ENCODE measurements around the gene MAD1L1. TPM values are rescaled to one million over a fixed set of nuclear protein-coding genes. Genes with fewer than 3 reads are reported as not detected.

The MAD1L1 gene
- total and polyA plus RNA-seq, 2 of the 13 experiments (the other 11 are each of a cell fraction or from before 2014, with no cell fraction given): 17.4 to 64.7 TPM

DNA sequence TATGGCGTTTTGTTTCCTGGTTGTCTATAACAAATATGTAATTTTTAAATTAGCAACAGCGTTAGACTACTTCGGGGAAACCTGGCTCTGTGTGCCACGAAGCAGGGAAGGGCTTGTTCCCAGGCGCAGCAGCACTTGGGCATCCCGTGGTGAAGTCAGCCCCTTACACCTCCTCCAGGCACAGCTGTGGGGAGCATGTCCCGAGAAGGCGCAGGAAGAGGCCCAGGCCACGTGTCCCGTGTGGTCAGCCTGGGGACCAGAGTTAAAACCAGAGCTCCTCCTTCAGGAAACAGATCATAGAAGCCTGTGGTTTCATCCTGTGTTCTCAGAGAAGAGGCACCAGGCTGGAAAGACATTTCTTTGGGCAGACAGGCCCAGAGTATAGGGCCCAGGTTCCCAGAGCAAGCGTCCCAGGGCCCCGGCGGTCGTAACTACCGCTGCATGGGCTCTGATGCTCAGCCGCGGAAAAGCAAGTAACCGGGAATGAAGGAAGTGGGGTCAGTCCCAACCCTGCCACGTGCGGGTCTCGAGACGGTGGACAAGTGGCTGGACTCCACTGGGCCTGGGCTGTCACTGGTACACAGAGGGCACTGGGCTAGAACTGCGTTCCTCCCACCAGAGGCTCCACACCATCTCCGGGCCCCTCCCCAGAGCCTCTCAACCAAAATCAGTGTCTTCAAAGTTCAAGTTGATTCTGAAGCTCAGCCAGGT lies 16.4 kb upstream of the MAD1L1 start (continued):
- TF ChIP-seq, protein P1, sequence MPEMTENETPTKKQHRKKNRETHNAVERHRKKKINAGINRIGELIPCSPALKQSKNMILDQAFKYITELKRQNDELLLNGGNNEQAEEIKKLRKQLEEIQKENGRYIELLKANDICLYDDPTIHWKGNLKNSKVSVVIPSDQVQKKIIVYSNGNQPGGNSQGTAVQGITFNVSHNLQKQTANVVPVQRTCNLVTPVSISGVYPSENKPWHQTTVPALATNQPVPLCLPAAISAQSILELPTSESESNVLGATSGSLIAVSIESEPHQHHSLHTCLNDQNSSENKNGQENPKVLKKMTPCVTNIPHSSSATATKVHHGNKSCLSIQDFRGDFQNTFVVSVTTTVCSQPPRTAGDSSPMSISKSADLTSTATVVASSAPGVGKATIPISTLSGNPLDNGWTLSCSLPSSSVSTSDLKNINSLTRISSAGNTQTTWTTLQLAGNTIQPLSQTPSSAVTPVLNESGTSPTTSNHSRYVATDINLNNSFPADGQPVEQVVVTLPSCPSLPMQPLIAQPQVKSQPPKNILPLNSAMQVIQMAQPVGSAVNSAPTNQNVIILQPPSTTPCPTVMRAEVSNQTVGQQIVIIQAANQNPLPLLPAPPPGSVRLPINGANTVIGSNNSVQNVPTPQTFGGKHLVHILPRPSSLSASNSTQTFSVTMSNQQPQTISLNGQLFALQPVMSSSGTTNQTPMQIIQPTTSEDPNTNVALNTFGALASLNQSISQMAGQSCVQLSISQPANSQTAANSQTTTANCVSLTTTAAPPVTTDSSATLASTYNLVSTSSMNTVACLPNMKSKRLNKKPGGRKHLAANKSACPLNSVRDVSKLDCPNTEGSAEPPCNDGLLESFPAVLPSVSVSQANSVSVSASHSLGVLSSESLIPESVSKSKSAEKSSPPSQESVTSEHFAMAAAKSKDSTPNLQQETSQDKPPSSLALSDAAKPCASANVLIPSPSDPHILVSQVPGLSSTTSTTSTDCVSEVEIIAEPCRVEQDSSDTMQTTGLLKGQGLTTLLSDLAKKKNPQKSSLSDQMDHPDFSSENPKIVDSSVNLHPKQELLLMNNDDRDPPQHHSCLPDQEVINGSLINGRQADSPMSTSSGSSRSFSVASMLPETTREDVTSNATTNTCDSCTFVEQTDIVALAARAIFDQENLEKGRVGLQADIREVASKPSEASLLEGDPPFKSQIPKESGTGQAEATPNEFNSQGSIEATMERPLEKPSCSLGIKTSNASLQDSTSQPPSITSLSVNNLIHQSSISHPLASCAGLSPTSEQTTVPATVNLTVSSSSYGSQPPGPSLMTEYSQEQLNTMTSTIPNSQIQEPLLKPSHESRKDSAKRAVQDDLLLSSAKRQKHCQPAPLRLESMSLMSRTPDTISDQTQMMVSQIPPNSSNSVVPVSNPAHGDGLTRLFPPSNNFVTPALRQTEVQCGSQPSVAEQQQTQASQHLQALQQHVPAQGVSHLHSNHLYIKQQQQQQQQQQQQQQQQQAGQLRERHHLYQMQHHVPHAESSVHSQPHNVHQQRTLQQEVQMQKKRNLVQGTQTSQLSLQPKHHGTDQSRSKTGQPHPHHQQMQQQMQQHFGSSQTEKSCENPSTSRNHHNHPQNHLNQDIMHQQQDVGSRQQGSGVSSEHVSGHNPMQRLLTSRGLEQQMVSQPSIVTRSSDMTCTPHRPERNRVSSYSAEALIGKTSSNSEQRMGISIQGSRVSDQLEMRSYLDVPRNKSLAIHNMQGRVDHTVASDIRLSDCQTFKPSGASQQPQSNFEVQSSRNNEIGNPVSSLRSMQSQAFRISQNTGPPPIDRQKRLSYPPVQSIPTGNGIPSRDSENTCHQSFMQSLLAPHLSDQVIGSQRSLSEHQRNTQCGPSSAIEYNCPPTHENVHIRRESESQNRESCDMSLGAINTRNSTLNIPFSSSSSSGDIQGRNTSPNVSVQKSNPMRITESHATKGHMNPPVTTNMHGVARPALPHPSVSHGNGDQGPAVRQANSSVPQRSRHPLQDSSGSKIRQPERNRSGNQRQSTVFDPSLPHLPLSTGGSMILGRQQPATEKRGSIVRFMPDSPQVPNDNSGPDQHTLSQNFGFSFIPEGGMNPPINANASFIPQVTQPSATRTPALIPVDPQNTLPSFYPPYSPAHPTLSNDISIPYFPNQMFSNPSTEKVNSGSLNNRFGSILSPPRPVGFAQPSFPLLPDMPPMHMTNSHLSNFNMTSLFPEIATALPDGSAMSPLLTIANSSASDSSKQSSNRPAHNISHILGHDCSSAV (CRISPR knock-in tag; IDR thresholded peaks at IDR 0.05; ENCODE audit: borderline replicate concordance): no peak
- TF ChIP-seq GFI1 (CRISPR knock-in tag; IDR thresholded peaks at IDR 0.05; ENCODE audit: borderline replicate concordance) (no peak), TAF1 (CRISPR knock-in tag; IDR thresholded peaks at IDR 0.05) (no peak), PRPF4 (IDR thresholded peaks at IDR 0.05; ENCODE audit: low read depth, low read length, poor library complexity, severe bottlenecking) (no peak), REL (CRISPR knock-in tag; conservative IDR thresholded peaks at IDR 0.05) (no peak), ZFYVE20 (CRISPR knock-in tag; IDR thresholded peaks at IDR 0.05; ENCODE audit: borderline replicate concordance, low read depth) (no peak), ZNF24 (IDR thresholded peaks at IDR 0.05) (no peak), NFYC (CRISPR knock-in tag; IDR thresholded peaks at IDR 0.05) (no peak), ZSCAN30 (CRISPR knock-in tag; IDR thresholded peaks at IDR 0.05) (no peak), KDM5A (IDR thresholded peaks at IDR 0.05; ENCODE audit: borderline replicate concordance, low read length) (no peak)
- TF ChIP-seq, protein P2, sequence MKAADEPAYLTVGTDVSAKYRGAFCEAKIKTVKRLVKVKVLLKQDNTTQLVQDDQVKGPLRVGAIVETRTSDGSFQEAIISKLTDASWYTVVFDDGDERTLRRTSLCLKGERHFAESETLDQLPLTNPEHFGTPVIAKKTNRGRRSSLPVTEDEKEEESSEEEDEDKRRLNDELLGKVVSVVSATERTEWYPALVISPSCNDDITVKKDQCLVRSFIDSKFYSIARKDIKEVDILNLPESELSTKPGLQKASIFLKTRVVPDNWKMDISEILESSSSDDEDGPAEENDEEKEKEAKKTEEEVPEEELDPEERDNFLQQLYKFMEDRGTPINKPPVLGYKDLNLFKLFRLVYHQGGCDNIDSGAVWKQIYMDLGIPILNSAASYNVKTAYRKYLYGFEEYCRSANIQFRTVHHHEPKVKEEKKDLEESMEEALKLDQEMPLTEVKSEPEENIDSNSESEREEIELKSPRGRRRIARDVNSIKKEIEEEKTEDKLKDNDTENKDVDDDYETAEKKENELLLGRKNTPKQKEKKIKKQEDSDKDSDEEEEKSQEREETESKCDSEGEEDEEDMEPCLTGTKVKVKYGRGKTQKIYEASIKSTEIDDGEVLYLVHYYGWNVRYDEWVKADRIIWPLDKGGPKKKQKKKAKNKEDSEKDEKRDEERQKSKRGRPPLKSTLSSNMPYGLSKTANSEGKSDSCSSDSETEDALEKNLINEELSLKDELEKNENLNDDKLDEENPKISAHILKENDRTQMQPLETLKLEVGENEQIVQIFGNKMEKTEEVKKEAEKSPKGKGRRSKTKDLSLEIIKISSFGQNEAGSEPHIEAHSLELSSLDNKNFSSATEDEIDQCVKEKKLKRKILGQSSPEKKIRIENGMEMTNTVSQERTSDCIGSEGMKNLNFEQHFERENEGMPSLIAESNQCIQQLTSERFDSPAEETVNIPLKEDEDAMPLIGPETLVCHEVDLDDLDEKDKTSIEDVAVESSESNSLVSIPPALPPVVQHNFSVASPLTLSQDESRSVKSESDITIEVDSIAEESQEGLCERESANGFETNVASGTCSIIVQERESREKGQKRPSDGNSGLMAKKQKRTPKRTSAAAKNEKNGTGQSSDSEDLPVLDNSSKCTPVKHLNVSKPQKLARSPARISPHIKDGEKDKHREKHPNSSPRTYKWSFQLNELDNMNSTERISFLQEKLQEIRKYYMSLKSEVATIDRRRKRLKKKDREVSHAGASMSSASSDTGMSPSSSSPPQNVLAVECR (CRISPR knock-in tag; IDR thresholded peaks at IDR 0.05; ENCODE audit: borderline replicate concordance): no peak
- TF ChIP-seq, protein P3, sequence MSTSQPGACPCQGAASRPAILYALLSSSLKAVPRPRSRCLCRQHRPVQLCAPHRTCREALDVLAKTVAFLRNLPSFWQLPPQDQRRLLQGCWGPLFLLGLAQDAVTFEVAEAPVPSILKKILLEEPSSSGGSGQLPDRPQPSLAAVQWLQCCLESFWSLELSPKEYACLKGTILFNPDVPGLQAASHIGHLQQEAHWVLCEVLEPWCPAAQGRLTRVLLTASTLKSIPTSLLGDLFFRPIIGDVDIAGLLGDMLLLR (CRISPR knock-in tag; IDR thresholded peaks at IDR 0.05): no peak
- TF ChIP-seq, protein P4, sequence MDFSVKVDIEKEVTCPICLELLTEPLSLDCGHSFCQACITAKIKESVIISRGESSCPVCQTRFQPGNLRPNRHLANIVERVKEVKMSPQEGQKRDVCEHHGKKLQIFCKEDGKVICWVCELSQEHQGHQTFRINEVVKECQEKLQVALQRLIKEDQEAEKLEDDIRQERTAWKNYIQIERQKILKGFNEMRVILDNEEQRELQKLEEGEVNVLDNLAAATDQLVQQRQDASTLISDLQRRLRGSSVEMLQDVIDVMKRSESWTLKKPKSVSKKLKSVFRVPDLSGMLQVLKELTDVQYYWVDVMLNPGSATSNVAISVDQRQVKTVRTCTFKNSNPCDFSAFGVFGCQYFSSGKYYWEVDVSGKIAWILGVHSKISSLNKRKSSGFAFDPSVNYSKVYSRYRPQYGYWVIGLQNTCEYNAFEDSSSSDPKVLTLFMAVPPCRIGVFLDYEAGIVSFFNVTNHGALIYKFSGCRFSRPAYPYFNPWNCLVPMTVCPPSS (IDR thresholded peaks at IDR 0.05): no peak

Measured in HepG2 (cell line).